ENCODE results near the gene VPS13D. TPM values are rescaled to one million over a fixed set of nuclear protein-coding genes. Genes with fewer than 3 reads are reported as not detected.
A peak's percentile ranks its signal among the peaks of the same experiment; 100 is the strongest.

The VPS13D gene
- total RNA-seq, 2 experiments from 2014 or later = 25.0 to 25.4 TPM

DNA sequence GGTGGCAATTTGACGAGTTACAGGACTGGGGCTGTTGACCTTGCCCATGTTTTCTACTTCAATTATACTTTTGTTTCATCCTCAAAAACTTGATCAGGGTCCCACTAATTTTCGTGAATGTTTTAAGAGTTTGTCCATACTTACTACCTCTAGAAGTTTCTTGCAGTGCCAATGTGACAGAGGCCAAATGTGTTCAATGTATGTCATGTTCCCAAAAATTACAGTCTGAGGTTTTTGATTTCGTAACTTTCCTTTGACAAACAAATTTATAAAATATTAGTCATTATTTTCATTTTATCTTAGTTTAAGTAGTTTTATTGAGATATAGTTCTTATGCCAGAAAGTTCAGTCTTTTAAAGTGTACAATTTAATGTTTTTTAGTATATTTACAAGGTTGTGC, 15.3 kb downstream of the VPS13D start:
- CTCF ChIA-PET = interaction anchor here (1.6 to 4.7 kb wide), 4 partner anchors 11 to 126 kb away, joined by 5 to 40 read pairs (median 14); no protein-coding TSS in a partner anchor
- Mint-ChIP-seq H3K4me3 (no peak overlapping the region), H3K9me3 (no peaks in the 10 kb centered on the region), H3K4me1 (ENCODE audit: low read depth) (peaks cover 2% of the 10 kb centered on the region), H3K27me3 (no peaks in the 10 kb centered on the region), H3K27ac (no peak overlapping the region), H3K36me3 (peaks cover 17% of the 10 kb centered on the region)
- DNase-seq = no peak
- POLR2A ChIA-PET = no interaction called here
- intact Hi-C loops (cut with micrococcal nuclease) = no loop called here

DNA sequence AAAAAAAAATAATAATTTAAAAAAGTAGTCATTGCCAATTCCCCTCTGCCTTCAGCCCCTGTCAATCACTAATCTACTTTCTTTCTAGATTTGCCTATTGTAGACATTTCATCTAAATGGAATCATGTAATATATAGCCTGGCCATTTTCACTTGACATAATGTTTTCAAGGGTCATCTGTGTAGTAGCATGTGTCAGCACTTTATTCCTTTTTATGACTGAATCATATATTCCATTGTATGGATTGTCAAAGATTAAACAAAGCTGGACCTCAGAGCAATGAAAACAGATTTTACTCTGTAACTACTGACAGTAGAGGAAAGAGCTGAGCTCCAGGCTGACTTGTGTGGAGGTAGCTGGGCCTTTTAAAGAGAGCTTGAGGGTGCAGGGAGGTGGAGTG, 15.9 kb downstream of the VPS13D start:
- POLR2A ChIA-PET = no interaction called here
- Mint-ChIP-seq H3K27ac (no peak overlapping the region), H3K36me3 (peaks cover 19% of the 10 kb centered on the region)

DNA sequence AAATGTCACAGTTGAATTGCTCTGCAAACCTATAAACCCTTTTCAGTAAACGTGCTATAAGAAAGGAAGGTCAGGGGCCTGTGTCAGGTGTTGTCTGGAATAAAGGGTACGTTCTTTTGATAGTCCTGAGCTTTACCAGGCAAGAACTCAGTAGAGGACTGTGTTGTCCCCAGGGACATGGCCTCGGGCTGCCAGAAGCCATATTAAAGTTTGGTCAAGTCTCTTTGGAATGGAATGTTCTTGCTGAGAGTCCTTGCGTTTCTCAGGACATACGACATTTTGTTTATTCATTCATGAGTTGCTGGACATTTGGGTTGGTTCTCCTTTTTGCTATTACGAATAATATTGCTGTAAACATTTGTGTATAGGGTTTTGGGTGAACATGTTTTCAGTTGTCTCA, 16.8 kb downstream of the VPS13D start:
- Mint-ChIP-seq H3K9me3 (no peaks in the 10 kb centered on the region), H3K4me3 (no peak overlapping the region), H3K27me3 (no peaks in the 10 kb centered on the region), H3K27ac (no peak overlapping the region), H3K36me3 (peaks cover 24% of the 10 kb centered on the region), H3K4me1 (ENCODE audit: low read depth) (peaks cover 2% of the 10 kb centered on the region)
- intact Hi-C loops (cut with micrococcal nuclease) = no loop called here
- POLR2A ChIA-PET = no interaction called here
- no peak for DNase-seq
- CTCF ChIA-PET = interaction anchor here (0.7 to 4.7 kb wide), 2 partner anchors 29 to 122 kb away, joined by 3 to 40 read pairs; no protein-coding TSS in a partner anchor

More for the DNA sequence above, 15.9 kb downstream of the VPS13D start:
- no peak for DNase-seq
- intact Hi-C loops (cut with micrococcal nuclease) = no loop called here
- H3K27me3 Mint-ChIP-seq = no peaks in the 10 kb centered on the region
- no peaks in the 10 kb centered on the region for H3K9me3 Mint-ChIP-seq
- no peak overlapping the region for H3K4me3 Mint-ChIP-seq
- CTCF ChIA-PET = interaction anchor here (1.9 to 4.7 kb wide), 2 partner anchors 32 to 121 kb away, joined by 9 to 40 read pairs; no protein-coding TSS in a partner anchor
- peaks cover 2% of the 10 kb centered on the region for H3K4me1 Mint-ChIP-seq (ENCODE audit: low read depth)

DNA sequence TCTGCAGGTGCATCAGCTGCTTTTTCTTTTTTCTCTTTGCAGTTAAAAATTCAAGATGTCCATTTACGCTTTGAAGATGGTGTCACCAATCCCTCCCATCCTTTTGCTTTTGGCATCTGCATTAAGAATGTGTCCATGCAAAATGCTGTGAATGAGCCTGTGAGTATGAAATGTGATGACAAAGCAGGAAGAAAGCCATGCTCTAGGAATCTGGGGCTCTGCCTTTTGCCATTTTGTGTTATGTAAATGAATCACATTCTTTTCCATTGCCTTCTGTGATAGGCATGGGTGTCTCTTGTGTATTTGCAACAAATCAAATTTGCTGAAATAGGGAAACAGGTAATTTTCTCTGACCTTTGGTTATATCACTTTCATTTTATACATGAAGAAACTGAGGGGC, 19.4 kb downstream of the VPS13D start:
- ChIA-PET CTCF (no interaction called here), POLR2A (no interaction called here)
- intact Hi-C loops (cut with micrococcal nuclease) = no loop called here
- Mint-ChIP-seq H3K4me3 (no peak overlapping the region), H3K27ac (no peak overlapping the region), H3K36me3 (peaks cover 31% of the 10 kb centered on the region), H3K9me3 (no peaks in the 10 kb centered on the region), H3K27me3 (no peaks in the 10 kb centered on the region), H3K4me1 (ENCODE audit: low read depth) (peaks cover under 1% of the 10 kb centered on the region)
- no peak for DNase-seq

DNA sequence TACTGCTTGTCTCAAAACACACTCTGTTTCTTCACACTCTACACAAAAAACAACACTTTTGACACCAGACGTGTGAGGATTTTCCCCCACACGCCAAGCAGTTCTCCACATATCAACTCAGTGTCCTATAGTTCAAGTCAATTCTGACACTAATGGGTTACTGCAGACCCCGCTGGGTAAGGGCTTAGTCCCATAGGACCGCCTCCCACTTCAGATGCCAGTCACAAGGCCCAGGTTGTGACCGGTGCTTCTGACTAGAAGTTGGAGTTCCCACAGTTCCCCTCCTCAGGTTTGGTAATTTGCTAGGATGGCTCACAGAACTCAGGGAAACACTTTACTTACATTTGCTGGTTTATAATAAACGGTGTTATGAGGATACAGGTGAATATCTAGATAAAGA, 19.9 kb downstream of the VPS13D start:
- DNase-seq = no peak
- no peaks in the 10 kb centered on the region for H3K4me1 Mint-ChIP-seq (ENCODE audit: low read depth)
- H3K36me3 Mint-ChIP-seq = peaks cover 29% of the 10 kb centered on the region
- H3K27me3 Mint-ChIP-seq = no peaks in the 10 kb centered on the region
- POLR2A ChIA-PET = no interaction called here
- no peak overlapping the region for H3K4me3 Mint-ChIP-seq
- no peaks in the 10 kb centered on the region for H3K9me3 Mint-ChIP-seq
- no peak overlapping the region for H3K27ac Mint-ChIP-seq
- intact Hi-C loops (cut with micrococcal nuclease) = no loop called here
- CTCF ChIA-PET = interaction anchor here (1.6 kb wide), 1 partner anchor 125 kb away, joined by 5 read pairs; no protein-coding TSS in a partner anchor

DNA sequence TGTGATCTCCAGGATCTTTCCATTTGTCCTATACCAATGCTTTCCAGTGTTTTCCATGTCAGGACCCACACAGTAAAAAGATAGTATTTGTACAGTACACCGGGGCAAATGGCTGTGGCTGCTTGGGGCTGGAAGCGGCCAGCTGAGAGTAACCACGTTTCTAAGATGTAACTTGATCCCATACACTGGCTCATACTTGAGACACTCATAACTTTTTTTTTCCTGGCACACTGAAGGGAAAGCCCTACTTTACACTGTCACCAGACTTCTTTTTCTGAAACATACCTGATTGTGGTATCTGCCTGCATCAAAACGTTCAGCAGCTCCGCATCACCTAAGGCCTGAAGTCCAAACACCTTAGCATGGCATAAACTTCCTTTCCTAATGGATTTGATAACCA, 21.6 kb downstream of the VPS13D start:
- H3K4me3 Mint-ChIP-seq = no peak overlapping the region
- CTCF ChIA-PET = interaction anchor here (0.6 to 1.6 kb wide), 2 partner anchors 127 to 455 kb away, joined by 3 to 5 read pairs; no protein-coding TSS in a partner anchor
- POLR2A ChIA-PET = interaction anchor here (0.6 kb wide), 1 partner anchor 162 kb away, joined by 5 read pairs; no protein-coding TSS in a partner anchor
- intact Hi-C loops (cut with micrococcal nuclease) = no loop called here
- no peaks in the 10 kb centered on the region for H3K4me1 Mint-ChIP-seq (ENCODE audit: low read depth)
- DNase-seq = no peak
- H3K27me3 Mint-ChIP-seq = no peaks in the 10 kb centered on the region
- H3K9me3 Mint-ChIP-seq = no peaks in the 10 kb centered on the region
- no peak overlapping the region for H3K27ac Mint-ChIP-seq
- peaks cover 28% of the 10 kb centered on the region for H3K36me3 Mint-ChIP-seq

DNA sequence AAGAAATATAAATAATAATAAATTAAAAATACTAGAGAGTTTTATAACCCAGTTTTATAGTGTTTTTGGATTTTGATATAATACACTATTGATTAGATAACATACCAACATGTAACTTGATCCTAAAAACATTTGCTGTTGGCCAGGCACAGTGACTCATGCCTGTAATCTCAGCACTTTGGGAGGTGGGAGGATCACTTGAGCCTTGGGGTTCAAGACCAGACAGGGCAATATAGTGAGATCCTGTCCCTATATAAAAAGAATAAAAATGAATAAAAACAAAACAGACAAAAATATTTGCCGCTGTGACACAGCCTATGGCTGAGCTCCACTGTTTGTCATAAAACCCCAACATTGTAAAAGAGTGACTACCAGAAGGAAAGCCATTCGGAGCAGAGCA, 26.1 kb downstream of the VPS13D start:
- CTCF ChIA-PET = interaction anchor here (1.5 to 2.3 kb wide), 2 partner anchors 131 to 403 kb away, joined by 3 to 12 read pairs; no protein-coding TSS in a partner anchor
- intact Hi-C loops (cut with micrococcal nuclease) = no loop called here
- Mint-ChIP-seq H3K4me1 (ENCODE audit: low read depth) (no peaks in the 10 kb centered on the region), H3K9me3 (no peaks in the 10 kb centered on the region), H3K27me3 (no peaks in the 10 kb centered on the region), H3K36me3 (peaks cover 36% of the 10 kb centered on the region), H3K27ac (no peak overlapping the region), H3K4me3 (no peak overlapping the region)
- POLR2A ChIA-PET = no interaction called here
- no peak for DNase-seq

DNA sequence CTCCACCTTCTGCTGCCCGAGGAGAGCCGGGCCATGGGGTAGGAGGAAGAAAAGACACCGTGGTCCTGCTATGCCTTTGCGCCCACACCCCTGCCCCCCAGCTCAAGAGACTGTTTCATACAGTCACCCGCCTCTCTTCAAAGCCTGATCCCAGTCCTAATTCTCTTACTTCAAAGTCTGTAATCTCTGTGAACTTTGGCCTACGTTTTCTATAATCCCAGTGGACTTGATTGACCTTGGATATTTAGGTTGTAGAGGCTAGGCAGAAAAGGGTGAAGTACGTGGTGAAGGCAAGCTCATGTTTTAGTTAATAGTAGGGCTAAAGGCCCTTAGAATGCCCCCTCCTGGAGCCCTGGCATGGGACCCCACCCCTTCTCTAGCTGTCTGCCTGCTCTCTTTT, 28.4 kb downstream of the VPS13D start:
- POLR2A ChIA-PET = no interaction called here

DNA sequence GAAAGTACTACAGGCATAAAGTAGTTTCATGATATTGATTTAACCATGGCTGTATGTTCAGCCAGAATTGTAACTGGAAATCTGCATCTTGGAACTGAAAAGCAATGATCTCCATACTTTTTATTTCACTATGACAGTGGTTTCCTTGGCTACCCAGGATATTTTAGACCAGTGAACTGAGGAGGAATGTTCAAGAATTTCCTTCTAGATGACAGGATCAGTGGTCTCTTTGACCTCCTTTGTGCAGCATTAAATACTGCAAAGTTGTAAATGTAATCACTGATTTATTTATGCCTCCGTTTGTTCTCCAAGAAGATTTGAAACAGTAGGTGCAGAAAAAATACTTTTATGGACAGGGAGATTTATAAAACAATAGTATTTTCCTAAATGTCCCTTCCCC, 39.5 kb downstream of the VPS13D start:
- H3K27ac Mint-ChIP-seq = no peak overlapping the region
- no peaks in the 10 kb centered on the region for H3K9me3 Mint-ChIP-seq
- DNase-seq = no peak
- ChIA-PET CTCF (interaction anchor here (1.2 to 11.6 kb wide), 2 partner anchors 145 to 388 kb away, joined by 3 to 118 read pairs; no protein-coding TSS in a partner anchor), POLR2A (no interaction called here)
- peaks cover 30% of the 10 kb centered on the region for H3K36me3 Mint-ChIP-seq
- intact Hi-C loops (cut with micrococcal nuclease) = no loop called here
- no peak overlapping the region for H3K4me3 Mint-ChIP-seq
- H3K27me3 Mint-ChIP-seq = no peaks in the 10 kb centered on the region
- H3K4me1 Mint-ChIP-seq (ENCODE audit: low read depth) = no peaks in the 10 kb centered on the region

More for the DNA sequence above, 28.4 kb downstream of the VPS13D start:
- H3K36me3 Mint-ChIP-seq = peaks cover 41% of the 10 kb centered on the region
- H3K27me3 Mint-ChIP-seq = no peaks in the 10 kb centered on the region
- H3K27ac Mint-ChIP-seq = no peak overlapping the region
- H3K4me3 Mint-ChIP-seq = no peak overlapping the region
- no peak for DNase-seq
- no peaks in the 10 kb centered on the region for H3K4me1 Mint-ChIP-seq (ENCODE audit: low read depth)
- CTCF ChIA-PET = interaction anchor here (1.2 to 1.8 kb wide), 2 partner anchors 14 to 134 kb away, joined by 4 to 6 read pairs; no protein-coding TSS in a partner anchor
- intact Hi-C loops (cut with micrococcal nuclease) = no loop called here
- H3K9me3 Mint-ChIP-seq = no peaks in the 10 kb centered on the region

DNA sequence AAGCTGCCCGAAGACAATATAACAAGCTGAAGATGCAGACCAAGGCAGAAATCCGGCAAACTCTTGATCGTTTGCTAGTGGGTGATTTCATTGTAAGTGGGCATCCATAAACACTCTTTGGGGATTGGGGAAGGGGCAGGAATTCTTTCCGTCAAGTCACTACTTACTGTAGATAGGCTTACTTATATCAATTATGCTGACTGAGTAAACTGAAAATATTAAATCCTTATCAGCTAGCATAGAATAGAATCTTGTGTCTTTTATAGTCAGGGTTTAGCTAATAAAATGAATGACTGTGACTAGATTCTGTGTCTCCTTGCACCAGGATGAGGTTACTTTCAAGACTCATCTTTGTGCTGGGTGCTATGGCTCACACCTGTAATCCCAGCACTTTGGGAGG, 41.2 kb downstream of the VPS13D start:
- Mint-ChIP-seq H3K27ac (no peak overlapping the region), H3K4me3 (no peak overlapping the region), H3K36me3 (peaks cover 33% of the 10 kb centered on the region), H3K9me3 (no peaks in the 10 kb centered on the region), H3K4me1 (ENCODE audit: low read depth) (no peaks in the 10 kb centered on the region), H3K27me3 (no peaks in the 10 kb centered on the region)
- ChIA-PET POLR2A (no interaction called here), CTCF (interaction anchor here (0.7 to 11.6 kb wide), 5 partner anchors 64 to 387 kb away, joined by 3 to 118 read pairs (median 7); no protein-coding TSS in a partner anchor)
- no peak for DNase-seq
- intact Hi-C loops (cut with micrococcal nuclease) = no loop called here

DNA sequence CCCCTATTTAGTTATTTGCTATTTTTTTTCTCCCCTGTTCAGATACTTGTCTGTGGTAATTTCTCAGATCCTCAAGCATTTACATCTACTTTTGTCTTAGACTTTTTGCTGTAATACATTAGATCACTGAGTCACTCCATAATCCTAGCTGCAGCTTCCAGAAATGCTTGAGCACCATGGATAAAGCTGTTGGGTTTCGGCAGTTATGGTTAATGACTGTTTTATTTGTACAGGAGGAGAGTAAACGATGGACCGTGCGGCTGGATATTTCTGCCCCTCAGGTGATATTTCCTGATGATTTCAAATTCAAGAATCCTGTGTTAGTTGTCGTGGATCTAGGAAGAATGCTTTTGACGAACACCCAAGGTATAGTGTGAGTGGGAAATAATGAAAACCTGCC, 42.9 kb downstream of the VPS13D start:
- Mint-ChIP-seq H3K4me1 (ENCODE audit: low read depth) (no peaks in the 10 kb centered on the region), H3K4me3 (no peak overlapping the region), H3K9me3 (no peaks in the 10 kb centered on the region), H3K27ac (no peak overlapping the region), H3K36me3 (peaks cover 46% of the 10 kb centered on the region), H3K27me3 (no peaks in the 10 kb centered on the region)
- POLR2A ChIA-PET = interaction anchor here (1.3 kb wide), 1 partner anchor 8 kb away, joined by 3 read pairs; no protein-coding TSS in a partner anchor
- intact Hi-C loops (cut with micrococcal nuclease) = loop anchor here (1.0 kb wide), 1 partner anchor 347 kb away; no protein-coding TSS in a partner anchor
- DNase-seq = no peak
- CTCF ChIA-PET = interaction anchor here (0.6 to 11.6 kb wide), 11 partner anchors 8 to 385 kb away, joined by 3 to 118 read pairs (median 3); no protein-coding TSS in a partner anchor

DNA sequence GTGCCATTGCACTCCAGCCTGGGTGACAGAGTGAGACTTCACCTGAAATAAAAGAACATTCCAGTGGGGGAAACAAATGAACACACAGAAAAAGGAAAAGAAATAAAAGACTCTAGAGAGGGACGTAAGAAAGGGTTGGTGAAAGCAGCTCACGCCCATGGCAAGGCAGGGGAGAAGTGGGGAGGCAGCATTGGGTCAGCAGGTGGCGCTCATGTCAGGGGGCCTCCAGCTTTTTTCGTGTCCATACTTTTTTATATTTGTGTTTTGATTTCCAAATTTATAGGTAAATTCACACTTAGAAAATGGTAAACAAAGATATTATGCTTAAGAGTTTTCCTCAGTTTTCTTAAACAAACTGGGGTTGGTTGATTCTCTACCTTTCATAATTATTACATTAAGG, 45.5 kb downstream of the VPS13D start:
- no peak overlapping the region for H3K4me3 Mint-ChIP-seq
- no peaks in the 10 kb centered on the region for H3K9me3 Mint-ChIP-seq
- H3K4me1 Mint-ChIP-seq (ENCODE audit: low read depth) = no peaks in the 10 kb centered on the region
- H3K27me3 Mint-ChIP-seq = no peaks in the 10 kb centered on the region
- ChIA-PET CTCF (interaction anchor here (0.7 to 11.6 kb wide), 23 partner anchors 10 to 388 kb away, joined by 3 to 118 read pairs (median 3); no protein-coding TSS in a partner anchor), POLR2A (interaction anchor here (1.3 kb wide), 1 partner anchor 25 kb away, joined by 3 read pairs; no protein-coding TSS in a partner anchor)
- no peak overlapping the region for H3K27ac Mint-ChIP-seq
- H3K36me3 Mint-ChIP-seq = peaks cover 46% of the 10 kb centered on the region
- intact Hi-C loops (cut with micrococcal nuclease) = loop anchor here (1.0 kb wide), 1 partner anchor 384 kb away; no protein-coding TSS in a partner anchor
- peak; percentile 63 for DNase-seq
